DND-41 (cell line): ENCODE results near the gene NOX1.

Source experiments
- CTCF ChIP-seq: IDR thresholded peaks from 2 replicates; pipeline ENCODE4 v1.5.1; 2012; ENCODE audit warnings: borderline replicate concordance, low read length, moderate library complexity, mild to moderate bottlenecking; ENCODE audit not compliant: poor library complexity, severe bottlenecking; ENCODE audit errors: extremely low read depth
- EZH2 ChIP-seq: IDR thresholded peaks from 3 replicates; pipeline ENCODE4 v1.6.1; 2012; ENCODE audit warnings: borderline replicate concordance, low read depth, mild to moderate bottlenecking, moderate library complexity, low read length, inconsistent platforms; ENCODE audit not compliant: severe bottlenecking

- TF ChIP-seq EZH2 (no peak), CTCF (no peak)
Observed at GRCh38 chrX:100804780-100805179, 69.4 kb downstream of the NOX1 start.
